ENCODE measurements around the gene INPP5A.
A peak's percentile ranks its signal among the peaks of the same experiment; 100 is the strongest.

The INPP5A gene

GRCh38 chr10:132509506-132510173 lies 27.9 kb upstream of the INPP5A start:
- Mint-ChIP-seq H3K27ac (no peak overlapping the region), H3K4me1 (ENCODE audit: low read depth) (no peaks in the 10 kb centered on the region), H3K27me3 (ENCODE audit: low read depth) (no peaks in the 10 kb centered on the region), H3K9me3 (no peaks in the 10 kb centered on the region), H3K4me3 (no peak overlapping the region), H3K36me3 (ENCODE audit: low read depth) (no peaks in the 10 kb centered on the region)
- no peak for DNase-seq (ENCODE audit: low spot score)

- Mint-ChIP-seq H3K9me3 (no peaks in the 10 kb centered on the region), H3K4me3 (no peak overlapping the region), H3K4me1 (ENCODE audit: low read depth) (no peaks in the 10 kb centered on the region), H3K36me3 (ENCODE audit: low read depth) (no peaks in the 10 kb centered on the region), H3K27me3 (ENCODE audit: low read depth) (no peaks in the 10 kb centered on the region), H3K27ac (no peak overlapping the region)
- no peak for DNase-seq (ENCODE audit: low spot score)
These were observed 27.4 kb upstream of the INPP5A start for GRCh38 chr10:132510174-132510611.

GRCh38 chr10:132511121-132512051 lies 26.2 kb upstream of the INPP5A start:
- DNase-seq (ENCODE audit: low spot score), result no peak
- Mint-ChIP-seq H3K36me3 (ENCODE audit: low read depth) (no peaks in the 10 kb centered on the region), H3K4me1 (ENCODE audit: low read depth) (no peaks in the 10 kb centered on the region), H3K27ac (peak overlapping the region; percentile 49), H3K4me3 (peak overlapping the region; percentile 45), H3K9me3 (no peaks in the 10 kb centered on the region), H3K27me3 (ENCODE audit: low read depth) (no peaks in the 10 kb centered on the region)

GRCh38 chr10:132512052-132512442 lies 25.5 kb upstream of the INPP5A start:
- no peaks in the 10 kb centered on the region for H3K9me3 Mint-ChIP-seq

GRCh38 chr10:132512693-132513345 lies 24.8 kb upstream of the INPP5A start:
- Mint-ChIP-seq H3K27me3 (ENCODE audit: low read depth) (no peaks in the 10 kb centered on the region), H3K4me3 (no peak overlapping the region), H3K27ac (no peak overlapping the region), H3K4me1 (ENCODE audit: low read depth) (no peaks in the 10 kb centered on the region), H3K9me3 (no peaks in the 10 kb centered on the region), H3K36me3 (ENCODE audit: low read depth) (no peaks in the 10 kb centered on the region)
- DNase-seq (ENCODE audit: low spot score), result no peak

More at GRCh38 chr10:132512052-132512442, 25.5 kb upstream of the INPP5A start:
- H3K36me3 Mint-ChIP-seq (ENCODE audit: low read depth), result no peaks in the 10 kb centered on the region
- no peak overlapping the region for H3K27ac Mint-ChIP-seq
- H3K27me3 Mint-ChIP-seq (ENCODE audit: low read depth), result no peaks in the 10 kb centered on the region
- no peak overlapping the region for H3K4me3 Mint-ChIP-seq
- no peak for DNase-seq (ENCODE audit: low spot score)
- H3K4me1 Mint-ChIP-seq (ENCODE audit: low read depth), result no peaks in the 10 kb centered on the region

- Mint-ChIP-seq H3K4me3 (no peak overlapping the region), H3K27ac (no peak overlapping the region)
These were observed 22.6 kb upstream of the INPP5A start for GRCh38 chr10:132514821-132515520.

GRCh38 chr10:132515811-132516726 lies 21.5 kb upstream of the INPP5A start:
- H3K4me1 Mint-ChIP-seq (ENCODE audit: low read depth), result no peaks in the 10 kb centered on the region
- no peak overlapping the region for H3K27ac Mint-ChIP-seq
- H3K27me3 Mint-ChIP-seq (ENCODE audit: low read depth), result no peaks in the 10 kb centered on the region
- no peak overlapping the region for H3K4me3 Mint-ChIP-seq
- no peaks in the 10 kb centered on the region for H3K9me3 Mint-ChIP-seq
- H3K36me3 Mint-ChIP-seq (ENCODE audit: low read depth), result no peaks in the 10 kb centered on the region
- DNase-seq (ENCODE audit: low spot score), result no peak

More at GRCh38 chr10:132514821-132515520, 22.6 kb upstream of the INPP5A start:
- H3K27me3 Mint-ChIP-seq (ENCODE audit: low read depth), result no peaks in the 10 kb centered on the region
- no peak for DNase-seq (ENCODE audit: low spot score)
- no peaks in the 10 kb centered on the region for H3K4me1 Mint-ChIP-seq (ENCODE audit: low read depth)
- no peaks in the 10 kb centered on the region for H3K9me3 Mint-ChIP-seq
- H3K36me3 Mint-ChIP-seq (ENCODE audit: low read depth), result no peaks in the 10 kb centered on the region

GRCh38 chr10:132516771-132517725 lies 20.5 kb upstream of the INPP5A start:
- no peak for DNase-seq (ENCODE audit: low spot score)
- no peaks in the 10 kb centered on the region for H3K27me3 Mint-ChIP-seq (ENCODE audit: low read depth)
- H3K4me3 Mint-ChIP-seq, result no peak overlapping the region
- H3K4me1 Mint-ChIP-seq (ENCODE audit: low read depth), result no peaks in the 10 kb centered on the region
- H3K9me3 Mint-ChIP-seq, result no peaks in the 10 kb centered on the region
- no peaks in the 10 kb centered on the region for H3K36me3 Mint-ChIP-seq (ENCODE audit: low read depth)
- H3K27ac Mint-ChIP-seq, result no peak overlapping the region

- no peak overlapping the region for H3K4me3 Mint-ChIP-seq
- H3K9me3 Mint-ChIP-seq, result no peaks in the 10 kb centered on the region
- H3K4me1 Mint-ChIP-seq (ENCODE audit: low read depth), result no peaks in the 10 kb centered on the region
- no peaks in the 10 kb centered on the region for H3K27me3 Mint-ChIP-seq (ENCODE audit: low read depth)
- no peaks in the 10 kb centered on the region for H3K36me3 Mint-ChIP-seq (ENCODE audit: low read depth)
- H3K27ac Mint-ChIP-seq, result no peak overlapping the region
- DNase-seq (ENCODE audit: low spot score), result no peak
These were observed 19.6 kb upstream of the INPP5A start for GRCh38 chr10:132517951-132518521.

- Mint-ChIP-seq H3K4me3 (no peak overlapping the region), H3K36me3 (ENCODE audit: low read depth) (no peaks in the 10 kb centered on the region), H3K27me3 (ENCODE audit: low read depth) (no peaks in the 10 kb centered on the region), H3K4me1 (ENCODE audit: low read depth) (no peaks in the 10 kb centered on the region), H3K9me3 (no peaks in the 10 kb centered on the region), H3K27ac (no peak overlapping the region)
- DNase-seq (ENCODE audit: low spot score), result no peak
These were observed 18.8 kb upstream of the INPP5A start for GRCh38 chr10:132518572-132519381.

- H3K27me3 Mint-ChIP-seq (ENCODE audit: low read depth), result no peaks in the 10 kb centered on the region
- no peak for DNase-seq (ENCODE audit: low spot score)
- H3K36me3 Mint-ChIP-seq (ENCODE audit: low read depth), result no peaks in the 10 kb centered on the region
- no peaks in the 10 kb centered on the region for H3K9me3 Mint-ChIP-seq
- H3K4me3 Mint-ChIP-seq, result no peak overlapping the region
- no peaks in the 10 kb centered on the region for H3K4me1 Mint-ChIP-seq (ENCODE audit: low read depth)
- no peak overlapping the region for H3K27ac Mint-ChIP-seq
These were observed 18.0 kb upstream of the INPP5A start for GRCh38 chr10:132519382-132520176.
